Jurkat, Clone E6-1 (cell line): ENCODE data around the gene BRCA1. TPM values are rescaled to one million over a fixed set of nuclear protein-coding genes. Genes with fewer than 3 reads are reported as not detected.
"Not testable (repeated sequence)": the region's sequence is repeated elsewhere in the genome, so short reads cannot be mapped to it uniquely, and the experiment has no call there.

ENCODE experiments used
- DNase-seq: peaks from one replicate; pipeline ENCODE4 v3.0.0-alpha.2; 2011; ENCODE audit warnings: low read depth, low spot score
- H3K4me3 ChIP-seq: 2 replicates; pipeline ENCODE4 v1.5.1; 2011; ENCODE audit warnings: mild to moderate bottlenecking, low read length, control low read depth, moderate library complexity
- polyA plus RNA-seq: library from polyadenylated mRNA; unstranded; fragments of >200 nt; gene quantifications from one replicate; pipeline ENCODE4 v1.2.1, GENCODE V29; 2012; ENCODE audit warnings: missing spikeins; ENCODE audit not compliant: insufficient read length, insufficient read depth

BRCA1 gene
- 75.8 TPM for polyA plus RNA-seq

DNA sequence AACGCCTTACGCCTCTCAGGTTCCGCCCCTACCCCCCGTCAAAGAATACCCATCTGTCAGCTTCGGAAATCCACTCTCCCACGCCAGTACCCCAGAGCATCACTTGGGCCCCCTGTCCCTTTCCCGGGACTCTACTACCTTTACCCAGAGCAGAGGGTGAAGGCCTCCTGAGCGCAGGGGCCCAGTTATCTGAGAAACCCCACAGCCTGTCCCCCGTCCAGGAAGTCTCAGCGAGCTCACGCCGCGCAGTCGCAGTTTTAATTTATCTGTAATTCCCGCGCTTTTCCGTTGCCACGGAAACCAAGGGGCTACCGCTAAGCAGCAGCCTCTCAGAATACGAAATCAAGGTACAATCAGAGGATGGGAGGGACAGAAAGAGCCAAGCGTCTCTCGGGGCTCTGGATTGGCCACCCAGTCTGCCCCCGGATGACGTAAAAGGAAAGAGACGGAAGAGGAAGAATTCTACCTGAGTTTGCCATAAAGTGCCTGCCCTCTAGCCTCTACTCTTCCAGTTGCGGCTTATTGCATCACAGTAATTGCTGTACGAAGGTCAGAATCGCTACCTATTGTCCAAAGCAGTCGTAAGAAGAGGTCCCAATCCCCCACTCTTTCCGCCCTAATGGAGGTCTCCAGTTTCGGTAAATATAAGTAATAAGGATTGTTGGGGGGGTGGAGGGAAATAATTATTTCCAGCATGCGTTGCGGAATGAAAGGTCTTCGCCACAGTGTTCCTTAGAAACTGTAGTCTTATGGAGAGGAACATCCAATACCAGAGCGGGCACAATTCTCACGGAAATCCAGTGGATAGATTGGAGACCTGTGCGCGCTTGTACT, at the start of gene BRCA1:
BRCA1 (minus strand) TSS at position 232 of the 834 bp plus-strand sequence. CDS start 1,268 bp downstream, outside the sequence.
- peak; percentile 100 for DNase-seq
- H3K4me3 ChIP-seq = peak within 1 kb of the TSS; percentile 63

GRCh38 chr17:43171586-43172487, 46.7 kb upstream of the BRCA1 start:
- no peak for DNase-seq
- H3K4me3 ChIP-seq = peak overlapping the region; percentile 78

DNA sequence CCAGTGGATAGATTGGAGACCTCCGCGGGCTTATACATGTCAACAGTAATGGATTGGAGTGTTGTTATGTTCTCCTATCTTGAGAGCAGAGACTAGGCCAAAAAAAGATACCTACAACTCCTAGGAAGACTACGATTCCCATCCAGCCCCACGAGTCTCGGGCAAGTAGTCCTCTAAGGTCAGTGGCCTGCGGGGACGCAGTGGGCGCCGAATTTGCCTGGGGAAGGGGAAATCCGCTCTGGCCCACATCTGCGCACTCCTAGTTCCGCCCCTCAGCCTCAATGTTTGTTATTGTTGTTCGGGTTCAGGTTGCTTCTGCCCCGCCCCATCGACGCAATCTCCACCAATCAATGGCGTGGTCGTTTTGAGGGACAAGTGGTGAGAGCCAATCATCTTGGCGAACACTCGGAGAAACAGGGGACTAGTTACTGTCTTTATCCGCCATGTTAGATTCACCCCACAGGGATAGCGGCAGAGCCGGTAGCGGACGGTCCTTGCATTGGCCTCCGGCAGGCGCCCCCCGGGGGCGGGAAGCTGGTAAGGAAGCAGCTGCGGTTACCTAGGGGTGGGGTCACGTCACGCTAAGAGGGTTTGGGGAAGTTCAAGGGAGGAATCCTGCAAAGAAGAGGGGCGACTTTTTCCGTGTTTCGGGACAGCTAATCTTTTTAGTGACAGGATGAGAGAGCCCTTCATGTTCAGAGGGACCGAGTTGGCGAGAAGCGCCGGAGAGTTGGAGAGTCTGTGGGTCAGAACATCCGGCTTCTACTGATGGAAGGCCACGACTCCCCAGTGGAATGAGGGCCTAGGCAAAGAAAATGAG, 45.8 kb upstream of the BRCA1 start, which contains the start of gene NBR1:
NBR1 (plus strand) TSS at position 449 of the 820 bp plus-strand sequence. CDS start 4,586 bp downstream, outside the sequence.
- H3K4me3 ChIP-seq = peak within 1 kb of the TSS; percentile 78
- peak; percentile 99 for DNase-seq

GRCh38 chr17:43170140-43170765, 45.1 kb upstream of the BRCA1 start:
- DNase-seq = peak; percentile 94
- peak overlapping the region; percentile 78 for H3K4me3 ChIP-seq

- peak overlapping the region; percentile 78 for H3K4me3 ChIP-seq
- DNase-seq = no peak
Observed at GRCh38 chr17:43169561-43170139, 44.5 kb upstream of the BRCA1 start.

DNA sequence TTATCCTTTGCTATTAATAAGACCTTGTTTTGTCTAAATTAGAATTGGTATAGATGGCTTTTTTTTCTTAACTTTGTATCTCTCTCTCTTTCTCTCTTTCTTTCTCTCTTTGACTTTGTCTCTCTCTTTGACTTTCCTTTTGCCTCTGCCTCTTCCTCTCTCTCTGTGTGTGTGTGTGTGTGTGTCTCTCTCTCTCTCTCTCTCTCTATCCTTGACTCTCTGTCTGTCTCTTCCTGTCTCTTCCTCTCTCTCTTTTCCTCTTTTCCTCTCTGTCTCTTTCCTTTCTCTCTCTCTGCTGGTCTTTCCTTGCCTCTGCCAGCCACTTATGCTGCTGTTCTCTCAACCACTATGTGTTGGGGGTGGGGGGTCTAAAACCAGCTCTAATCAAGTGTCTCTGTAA, 40.8 kb upstream of the BRCA1 start:
- H3K4me3 ChIP-seq, DNase-seq: not testable (repeated sequence)

- not testable (repeated sequence) for DNase-seq, H3K4me3 ChIP-seq
Observed at GRCh38 chr17:43159957-43160356, 34.8 kb upstream of the BRCA1 start.

GRCh38 chr17:43159232-43159631, 34.1 kb upstream of the BRCA1 start:
- not testable (repeated sequence) for DNase-seq, H3K4me3 ChIP-seq

- no peak for DNase-seq
- no peak overlapping the region for H3K4me3 ChIP-seq
Observed at GRCh38 chr17:43155666-43156065, 30.5 kb upstream of the BRCA1 start.

DNA sequence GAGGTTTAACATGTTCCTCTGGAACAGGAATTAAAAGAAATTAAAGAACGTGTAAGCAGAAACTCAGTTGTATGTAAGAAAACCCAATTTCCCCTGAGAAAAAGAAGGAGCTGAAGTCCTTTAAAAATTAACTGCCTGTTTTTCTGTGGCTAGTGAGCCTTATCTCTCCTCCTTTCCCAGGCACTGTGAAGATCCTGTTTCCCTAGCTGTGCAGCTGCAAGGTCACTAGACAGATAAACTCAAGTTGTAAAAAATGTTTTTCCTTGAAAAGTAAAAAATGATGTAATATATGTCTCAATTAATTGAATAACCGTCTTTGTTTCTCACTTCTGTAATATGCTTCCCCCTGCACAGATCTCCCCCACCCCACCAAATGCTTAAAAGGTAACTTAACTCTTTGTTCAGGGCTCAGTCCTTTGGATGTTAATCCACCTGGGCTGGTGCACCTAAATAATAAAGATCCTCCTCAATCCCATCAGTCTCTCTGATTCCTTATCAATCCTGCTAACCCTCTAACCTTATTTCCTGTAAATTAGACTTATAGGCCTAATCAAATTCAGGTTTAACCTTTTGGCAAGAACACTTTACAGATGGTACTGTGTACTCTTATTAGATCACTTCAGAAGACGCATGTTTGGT, 28.2 kb upstream of the BRCA1 start:
- H3K4me3 ChIP-seq, DNase-seq: not testable (repeated sequence)

- no peak overlapping the region for H3K4me3 ChIP-seq
- no peak for DNase-seq
Observed at GRCh38 chr17:43151880-43152456, 26.8 kb upstream of the BRCA1 start.

GRCh38 chr17:43146649-43147048, 21.5 kb upstream of the BRCA1 start:
- DNase-seq = no peak
- no peak overlapping the region for H3K4me3 ChIP-seq

GRCh38 chr17:43143201-43143600, 18.0 kb upstream of the BRCA1 start:
- H3K4me3 ChIP-seq = no peak overlapping the region

DNA sequence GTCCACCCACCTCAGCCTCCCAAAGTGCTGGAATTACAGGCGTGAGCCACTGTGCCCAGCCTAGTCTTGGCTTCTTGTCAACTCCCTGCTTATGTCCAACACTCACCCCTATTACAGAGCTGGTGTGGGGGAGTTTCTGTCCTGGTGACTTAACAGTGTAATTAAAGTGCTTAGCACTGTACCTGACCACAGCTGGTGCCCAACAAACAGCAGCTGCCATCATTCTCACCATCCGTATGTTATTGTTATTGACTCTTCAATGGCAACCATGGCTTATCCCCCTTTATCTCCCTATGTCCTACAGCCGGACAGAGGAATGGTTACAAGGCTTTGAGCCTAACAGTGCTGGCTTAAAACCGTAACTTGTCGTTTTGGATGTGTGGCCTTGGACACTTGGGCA, 17.0 kb upstream of the BRCA1 start:
- no peak for DNase-seq
- no peak overlapping the region for H3K4me3 ChIP-seq

More at GRCh38 chr17:43143201-43143600, 18.0 kb upstream of the BRCA1 start:
- no peak for DNase-seq

DNA sequence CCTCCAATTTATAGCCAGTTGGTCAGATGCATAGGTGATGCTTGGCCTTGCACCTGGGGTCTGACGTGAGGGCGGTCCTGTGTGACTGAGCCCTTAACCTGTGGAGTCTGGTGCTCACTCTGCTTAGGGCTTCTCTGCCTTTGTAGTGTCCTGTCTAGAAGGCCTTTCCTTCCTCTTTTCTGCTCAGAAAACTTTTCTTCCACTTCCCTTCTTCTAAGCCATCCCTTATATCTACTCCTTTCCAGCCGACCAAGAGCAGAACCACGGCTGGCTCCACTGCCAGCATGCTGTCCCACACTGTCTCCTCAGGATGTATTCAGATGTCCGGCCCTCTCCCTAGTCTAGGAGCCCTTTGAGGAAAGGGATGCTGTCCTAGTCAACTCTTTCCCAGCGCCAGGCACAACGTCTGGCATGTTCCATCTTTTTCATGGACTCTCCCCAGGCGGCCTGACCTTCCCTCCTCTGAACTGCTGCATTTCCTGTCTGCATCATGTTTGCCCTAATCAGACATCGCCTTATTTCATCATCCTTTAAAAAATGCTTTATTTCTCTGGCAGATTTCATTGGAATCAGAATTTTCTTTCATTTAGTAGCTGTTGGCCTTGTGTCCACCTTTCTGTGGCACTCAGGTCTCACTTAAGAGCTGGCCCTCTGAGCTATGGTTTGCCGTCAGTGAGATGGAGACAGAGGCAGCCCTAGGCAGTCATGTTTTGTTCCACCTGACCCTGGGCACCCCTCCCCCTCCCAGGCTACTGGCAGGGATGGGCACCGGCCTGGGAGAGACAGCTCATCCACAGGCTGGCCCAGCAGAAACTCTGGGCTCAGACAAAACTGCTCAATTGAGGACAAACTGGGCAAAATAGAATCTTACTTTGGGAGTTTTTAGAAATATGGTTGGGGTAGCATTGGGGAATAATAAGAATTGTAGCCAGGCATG, 15.5 kb upstream of the BRCA1 start:
- no peak overlapping the region for H3K4me3 ChIP-seq
- no peak for DNase-seq

- DNase-seq = not testable (repeated sequence)
Observed at GRCh38 chr17:43138531-43138930, 13.4 kb upstream of the BRCA1 start.

More at GRCh38 chr17:43138531-43138930, 13.4 kb upstream of the BRCA1 start:
- H3K4me3 ChIP-seq = not testable (repeated sequence)
